Sigmoid colon (tissue), 4 donors: ENCODE measurements around the gene PDZD11.

Source experiments
- CTCF ChIP-seq, 4 experiments: fragments of 450-650 bp in 3 of 4; fragments of 200-600 bp in 1 of 4; IDR thresholded peaks; one replicate each; pipeline ENCODE4 v1.5.1; 2016 to 2019; ENCODE audit warnings: antibody characterized with exemption in 4 of 4, mild to moderate bottlenecking in 3 of 4, moderate library complexity in 2 of 4
- EP300 ChIP-seq, 4 donors: sonication (generic); formaldehyde crosslinking; IDR thresholded peaks; one replicate each; pipeline ENCODE4 v1.6.1; 2017; ENCODE audit warnings: antibody characterized with exemption in 4 of 4

DNA sequence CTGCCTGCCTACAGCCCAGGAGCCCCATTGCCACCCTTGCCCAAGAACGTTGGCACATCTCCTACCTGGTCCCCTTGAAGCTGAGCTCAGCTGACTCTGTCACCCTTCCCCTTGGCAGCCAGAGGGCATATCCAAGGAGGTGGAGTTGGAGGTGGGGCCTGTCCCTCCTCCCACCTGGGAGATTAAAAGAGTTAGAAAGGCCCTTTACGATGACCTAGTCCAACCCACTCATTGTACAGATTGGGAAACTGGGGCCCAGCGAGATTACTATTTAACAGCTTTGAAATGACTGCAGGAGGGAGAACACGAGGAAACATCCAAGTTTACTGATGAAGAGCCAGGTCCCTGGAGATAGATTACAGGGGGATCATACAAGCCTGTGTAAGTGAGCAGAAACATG, 29.6 kb downstream of the PDZD11 start, which contains the start of gene P2RY4:
- no peak for TF ChIP-seq CTCF (IDR thresholded peaks at IDR 0.05)
- no peak for TF ChIP-seq EP300 (IDR thresholded peaks at IDR 0.05)
